Astrocyte (in vitro differentiated cells and primary cell): ENCODE results near the gene DERA. TPM values are rescaled to one million over a fixed set of nuclear protein-coding genes. Genes with fewer than 3 reads are reported as not detected.
A peak's percentile ranks its signal among the peaks of the same experiment; 100 is the strongest.

Source experiments
- DNase-seq: peaks from one replicate; pipeline ENCODE4 v3.0.0-alpha.2; 2010; ENCODE audit warnings: low read depth
- FAIRE-seq: peaks from 2 replicates; lab custom pipeline; 2011; peaks lifted over from hg19 to GRCh38; lab: Jason Lieb, UNC
- H2AFZ ChIP-seq: 2 replicates; pipeline ENCODE4 v1.6.0; 2012; ENCODE audit warnings: low read depth, low read length, inconsistent platforms
- H3K27ac ChIP-seq: 2 replicates; pipeline ENCODE4 v1.5.1; 2011; ENCODE audit warnings: low read depth, low read length, inconsistent platforms
- H3K27me3 ChIP-seq: 2 replicates; pipeline ENCODE4 v1.6.0; 2011; ENCODE audit warnings: low read length, inconsistent platforms; ENCODE audit not compliant: insufficient read depth
- H3K36me3 ChIP-seq: 2 replicates; pipeline ENCODE4 v1.5.1; 2011; ENCODE audit warnings: low read length, inconsistent platforms; ENCODE audit not compliant: insufficient read depth
- H3K4me1 ChIP-seq: 2 replicates; pipeline ENCODE4 v1.5.1; 2011; ENCODE audit warnings: low read length, inconsistent platforms; ENCODE audit not compliant: insufficient read depth
- H3K4me2 ChIP-seq: 2 replicates; pipeline ENCODE4 v1.6.0; 2012; ENCODE audit warnings: low read length, inconsistent platforms
- H3K4me3 ChIP-seq: 2 replicates; pipeline ENCODE4 v1.5.1; 2011; ENCODE audit warnings: low read depth, mild to moderate bottlenecking, low read length, inconsistent platforms; ENCODE audit not compliant: insufficient read depth
- H3K79me2 ChIP-seq: 2 replicates; pipeline ENCODE4 v1.6.0; 2012; ENCODE audit warnings: mild to moderate bottlenecking, low read length, inconsistent platforms; ENCODE audit not compliant: insufficient read depth
- H3K9ac ChIP-seq: 2 replicates; pipeline ENCODE4 v1.6.0; 2012; ENCODE audit warnings: mild to moderate bottlenecking, low read length, inconsistent platforms
- H3K9me3 ChIP-seq: 2 replicates; pipeline ENCODE4 v1.5.1; 2012; ENCODE audit warnings: low read depth, mild to moderate bottlenecking, low read length, inconsistent platforms; ENCODE audit not compliant: insufficient read depth
- H4K20me1 ChIP-seq: 2 replicates; pipeline ENCODE4 v1.6.0; 2012; ENCODE audit warnings: low read length, inconsistent platforms; ENCODE audit not compliant: insufficient read depth
- H3K27ac Mint-ChIP-seq: one replicate; pipeline ENCODE4 v1.8.0; 2021; ENCODE audit warnings: mild to moderate bottlenecking, mixed read lengths; ENCODE audit not compliant: unreplicated experiment
- H3K27me3 Mint-ChIP-seq: one replicate; pipeline ENCODE4 v1.8.0; 2021; ENCODE audit warnings: low read depth, mixed read lengths; ENCODE audit not compliant: unreplicated experiment
- H3K36me3 Mint-ChIP-seq: one replicate; pipeline ENCODE4 v1.8.0; 2021; ENCODE audit warnings: low read depth, mixed read lengths; ENCODE audit not compliant: unreplicated experiment
- H3K4me1 Mint-ChIP-seq: one replicate; pipeline ENCODE4 v1.8.0; 2021; ENCODE audit warnings: low read depth, mixed read lengths; ENCODE audit not compliant: unreplicated experiment
- H3K4me3 Mint-ChIP-seq: one replicate; pipeline ENCODE4 v1.8.0; 2021; ENCODE audit warnings: mild to moderate bottlenecking, moderate library complexity, mixed read lengths; ENCODE audit not compliant: unreplicated experiment
- H3K9me3 Mint-ChIP-seq: one replicate; pipeline ENCODE4 v1.8.0; 2021; ENCODE audit warnings: mild to moderate bottlenecking, mixed read lengths; ENCODE audit not compliant: unreplicated experiment
- EZH2 ChIP-seq: IDR thresholded peaks from 2 replicates; pipeline ENCODE4 v1.6.1; 2012; ENCODE audit warnings: mild to moderate bottlenecking, low read length, inconsistent platforms; ENCODE audit not compliant: insufficient read depth
- total RNA-seq: library from RNA; stranded (reverse); gene quantifications from 2 replicates; pipeline ENCODE4 v1.2.1, GENCODE V29; 2021
- TF ChIP-seq, protein P1 (sequence below): IDR thresholded peaks from 2 replicates; pipeline ENCODE4 v1.5.1; 2011; ENCODE audit warnings: low read depth, mild to moderate bottlenecking, inconsistent platforms, low read length, moderate library complexity; ENCODE audit not compliant: insufficient read depth

DERA gene
- total RNA-seq, 1 donor from 2014 or later = 40.1 TPM

DNA sequence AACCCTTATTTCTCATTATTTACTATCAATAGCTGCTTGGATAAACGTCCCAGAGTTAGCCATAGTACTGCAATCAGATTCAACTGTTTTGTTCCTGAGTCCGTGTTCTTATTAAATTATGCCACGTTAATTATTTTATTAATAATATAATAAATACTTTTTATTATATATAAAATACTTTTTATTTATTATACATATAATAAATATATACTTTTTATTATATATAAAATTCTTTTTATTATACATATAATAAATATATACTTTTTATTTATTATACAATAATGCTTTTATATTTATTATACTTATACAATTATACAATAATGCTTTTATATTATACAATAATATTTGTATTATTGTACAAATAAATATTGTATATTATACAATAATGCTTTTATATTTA lies 17.9 kb upstream of the DERA start:
- Histone ChIP-seq H3K27me3 (no peaks in the 10 kb centered on the region), H2AFZ (no peak overlapping the region), H3K27ac (no peak overlapping the region), H3K9ac (no peak overlapping the region), H3K79me2 (peaks cover 62% of the 10 kb centered on the region), H3K4me3 (no peak overlapping the region), H3K9me3 (no peaks in the 10 kb centered on the region), H3K4me1 (no peaks in the 10 kb centered on the region), H3K36me3 (peaks cover 49% of the 10 kb centered on the region), H4K20me1 (peaks cover 46% of the 10 kb centered on the region), H3K4me2 (no peak overlapping the region)
- no peak overlapping the region for H3K4me3 Mint-ChIP-seq
- TF ChIP-seq, protein P1, sequence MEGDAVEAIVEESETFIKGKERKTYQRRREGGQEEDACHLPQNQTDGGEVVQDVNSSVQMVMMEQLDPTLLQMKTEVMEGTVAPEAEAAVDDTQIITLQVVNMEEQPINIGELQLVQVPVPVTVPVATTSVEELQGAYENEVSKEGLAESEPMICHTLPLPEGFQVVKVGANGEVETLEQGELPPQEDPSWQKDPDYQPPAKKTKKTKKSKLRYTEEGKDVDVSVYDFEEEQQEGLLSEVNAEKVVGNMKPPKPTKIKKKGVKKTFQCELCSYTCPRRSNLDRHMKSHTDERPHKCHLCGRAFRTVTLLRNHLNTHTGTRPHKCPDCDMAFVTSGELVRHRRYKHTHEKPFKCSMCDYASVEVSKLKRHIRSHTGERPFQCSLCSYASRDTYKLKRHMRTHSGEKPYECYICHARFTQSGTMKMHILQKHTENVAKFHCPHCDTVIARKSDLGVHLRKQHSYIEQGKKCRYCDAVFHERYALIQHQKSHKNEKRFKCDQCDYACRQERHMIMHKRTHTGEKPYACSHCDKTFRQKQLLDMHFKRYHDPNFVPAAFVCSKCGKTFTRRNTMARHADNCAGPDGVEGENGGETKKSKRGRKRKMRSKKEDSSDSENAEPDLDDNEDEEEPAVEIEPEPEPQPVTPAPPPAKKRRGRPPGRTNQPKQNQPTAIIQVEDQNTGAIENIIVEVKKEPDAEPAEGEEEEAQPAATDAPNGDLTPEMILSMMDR = no peak
- TF ChIP-seq EZH2 = no peak
- no peak overlapping the region for H3K27ac Mint-ChIP-seq
- H3K4me1 Mint-ChIP-seq = peaks cover 3% of the 10 kb centered on the region
- DNase-seq (no peak), FAIRE-seq (no peak)
- H3K27me3 Mint-ChIP-seq = no peaks in the 10 kb centered on the region
- no peaks in the 10 kb centered on the region for H3K9me3 Mint-ChIP-seq
- H3K36me3 Mint-ChIP-seq = no peaks in the 10 kb centered on the region

DNA sequence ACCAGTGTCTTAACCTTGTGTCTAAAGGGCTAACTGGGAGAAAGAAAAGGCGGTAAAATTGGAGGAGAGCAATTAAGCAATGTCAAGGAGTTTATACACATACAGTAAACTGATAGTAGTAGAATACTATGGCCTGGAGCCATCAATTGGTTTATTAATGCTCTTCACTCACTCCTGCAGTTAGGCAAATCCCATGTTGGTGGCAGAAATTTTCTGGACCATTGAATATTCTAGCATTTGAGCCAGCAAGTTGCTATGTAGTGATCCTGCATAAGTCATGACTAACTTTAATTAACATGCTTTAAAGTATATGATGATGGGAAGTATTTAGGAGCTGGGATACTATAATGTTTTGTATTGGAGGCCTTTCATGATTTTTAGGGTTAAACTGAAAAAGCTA lies 14.3 kb upstream of the DERA start:
- peaks cover 2% of the 10 kb centered on the region for H3K4me1 Mint-ChIP-seq
- Histone ChIP-seq H3K9me3 (no peaks in the 10 kb centered on the region), H3K79me2 (peaks cover 30% of the 10 kb centered on the region), H2AFZ (no peak overlapping the region), H3K27ac (no peak overlapping the region), H3K4me3 (no peak overlapping the region), H3K4me1 (no peaks in the 10 kb centered on the region), H3K27me3 (no peaks in the 10 kb centered on the region), H3K4me2 (no peak overlapping the region), H3K9ac (no peak overlapping the region), H4K20me1 (peaks cover 37% of the 10 kb centered on the region), H3K36me3 (peaks cover 68% of the 10 kb centered on the region)
- H3K27me3 Mint-ChIP-seq = no peaks in the 10 kb centered on the region
- no peak overlapping the region for H3K4me3 Mint-ChIP-seq
- DNase-seq (no peak), FAIRE-seq (peak; percentile 63)
- H3K36me3 Mint-ChIP-seq = peaks cover 2% of the 10 kb centered on the region
- TF ChIP-seq, protein P1 = no peak
- no peak for TF ChIP-seq EZH2
- no peak overlapping the region for H3K27ac Mint-ChIP-seq
- H3K9me3 Mint-ChIP-seq = no peaks in the 10 kb centered on the region

DNA sequence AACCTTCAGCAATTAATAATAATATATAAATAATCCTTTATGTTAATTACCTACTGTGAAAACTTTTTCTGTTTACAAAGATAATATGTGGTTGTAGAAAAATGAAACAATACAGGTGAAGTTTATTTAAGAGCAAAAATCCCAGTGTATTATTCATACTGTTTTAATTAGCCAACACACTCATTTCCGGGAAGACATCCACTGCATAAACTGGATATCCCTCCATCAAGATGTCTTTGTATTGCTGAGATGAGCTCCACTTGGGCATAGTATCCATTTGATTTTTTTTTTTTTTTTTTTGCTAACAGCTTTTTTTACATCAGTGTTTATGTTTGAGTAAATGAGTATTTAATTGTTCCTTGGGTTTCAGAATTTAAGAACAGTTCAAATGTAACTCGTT lies 13.7 kb upstream of the DERA start:
- Histone ChIP-seq H3K4me1 (no peaks in the 10 kb centered on the region), H3K9me3 (no peaks in the 10 kb centered on the region), H2AFZ (no peak overlapping the region), H3K36me3 (peaks cover 72% of the 10 kb centered on the region), H3K4me3 (no peak overlapping the region), H3K27ac (no peak overlapping the region), H3K27me3 (no peaks in the 10 kb centered on the region), H3K79me2 (peaks cover 26% of the 10 kb centered on the region), H3K4me2 (no peak overlapping the region), H4K20me1 (peaks cover 35% of the 10 kb centered on the region), H3K9ac (no peak overlapping the region)
- no peak for FAIRE-seq
- DNase-seq = no peak
- H3K27ac Mint-ChIP-seq = no peak overlapping the region
- H3K4me1 Mint-ChIP-seq = peaks cover 2% of the 10 kb centered on the region
- peaks cover 2% of the 10 kb centered on the region for H3K36me3 Mint-ChIP-seq
- H3K4me3 Mint-ChIP-seq = no peak overlapping the region
- H3K9me3 Mint-ChIP-seq = no peaks in the 10 kb centered on the region
- no peaks in the 10 kb centered on the region for H3K27me3 Mint-ChIP-seq
- TF ChIP-seq, protein P1 = no peak
- TF ChIP-seq EZH2 = no peak
